Mucosa of descending colon (tissue), 3 donors: ENCODE data around the gene MUC5B. TPM values are rescaled to one million over a fixed set of nuclear protein-coding genes. Genes with fewer than 3 reads are reported as not detected.

ENCODE experiments used
- ATAC-seq: fragments of 200-7000 bp; cut with Tn5 transposase; one replicate; pipeline ENCODE4 v1.9.1; 2020; ENCODE audit warnings: mild to moderate bottlenecking, moderate library complexity
- DNase-seq, 3 donors: peaks; one replicate each; pipeline ENCODE4 v3.0.0-alpha.2; 2020
- H3K36me3 ChIP-seq: fragments of 200-600 bp; one replicate; pipeline ENCODE4 v1.8.0; 2021; ENCODE audit warnings: low read depth, mild to moderate bottlenecking
- H3K4me1 ChIP-seq: fragments of 200-600 bp; one replicate; pipeline ENCODE4 v1.8.0; 2021; ENCODE audit warnings: low read depth, mild to moderate bottlenecking
- H3K4me3 ChIP-seq: fragments of 200-600 bp; one replicate; pipeline ENCODE4 v1.8.0; 2021; ENCODE audit warnings: mild to moderate bottlenecking
- H3K9me3 ChIP-seq: fragments of 200-600 bp; one replicate; pipeline ENCODE4 v1.8.0; 2021; ENCODE audit warnings: mild to moderate bottlenecking
- intact Hi-C, 2 donors: fragments of 100-400 bp; cut with DNase I in 1 of 2; cut with micrococcal nuclease in 1 of 2; formaldehyde crosslinking; loops; one replicate each; pipeline versions ENCODE4 v1.11.0 to v1.11.1; 2022; cut with DNase I, micrococcal nuclease
- total RNA-seq, 3 donors: library from RNA; stranded (reverse); fragmentation: NEBNext Ultra II Directional in 2 of 3; extraction: Animal tissue kit (Norgen Biotek cat#: 25700) in 2 of 3; gene quantifications; one replicate each; pipeline versions ENCODE4 v1.2.1 to v1.2.4, GENCODE V29; 2021 to 2023
- TF ChIP-seq, protein P1 (sequence below): fragments of 200-600 bp; IDR thresholded peaks from one replicate; pipeline ENCODE4 v1.8.0; 2022; ENCODE audit warnings: antibody characterized with exemption, mild to moderate bottlenecking
- donor health status: DM: no; HTN: no; CAD: no; lungs with moderate emphysema.
- donor health status: DM: no; HTN: no; CAD: no.
- donor health status: DM: no; HTN: yes; CAD: no.

The MUC5B gene
- total RNA-seq, 3 donors from 2014 or later, result 133 to 431 (median 135) TPM

DNA sequence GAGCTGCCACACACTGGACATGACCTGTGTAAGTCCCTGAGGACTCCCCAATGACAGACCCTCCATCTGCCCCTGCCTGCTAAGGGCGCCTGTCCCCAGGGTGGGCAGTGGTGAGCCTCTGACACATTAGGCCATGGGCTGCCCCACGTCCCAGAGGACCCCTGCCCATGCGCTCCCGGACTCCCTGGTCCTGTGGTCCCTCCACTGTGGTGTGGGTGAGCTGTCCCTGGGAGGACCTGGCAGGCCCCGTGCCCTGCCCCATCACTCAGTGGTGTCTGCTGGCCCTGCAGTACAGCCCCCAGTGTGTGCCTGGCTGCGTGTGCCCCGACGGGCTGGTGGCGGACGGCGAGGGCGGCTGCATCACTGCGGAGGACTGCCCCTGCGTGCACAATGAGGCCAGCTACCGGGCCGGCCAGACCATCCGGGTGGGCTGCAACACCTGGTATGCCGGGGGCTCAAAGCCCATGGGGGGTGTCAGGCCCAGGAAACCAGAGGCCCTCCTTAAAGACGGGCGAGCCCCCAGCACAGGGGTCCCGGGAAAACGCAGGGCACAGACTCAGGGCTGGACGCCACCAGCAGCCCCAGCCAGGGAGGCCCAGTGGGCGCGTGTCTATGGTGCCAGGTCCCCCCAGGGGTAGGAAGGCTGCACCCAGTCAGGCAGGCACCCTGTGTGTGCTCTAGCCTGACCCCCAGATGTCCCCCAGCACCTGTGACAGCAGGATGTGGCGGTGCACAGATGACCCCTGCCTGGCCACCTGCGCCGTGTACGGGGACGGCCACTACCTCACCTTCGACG, 46.4 kb upstream of the MUC5B start:
- no peak overlapping the region for H3K4me3 ChIP-seq
- no peaks in the 10 kb centered on the region for H3K4me1 ChIP-seq
- H3K36me3 ChIP-seq, result no peaks in the 10 kb centered on the region
- intact Hi-C loops, result no loop called here
- no peaks in the 10 kb centered on the region for H3K9me3 ChIP-seq
- TF ChIP-seq, protein P1, sequence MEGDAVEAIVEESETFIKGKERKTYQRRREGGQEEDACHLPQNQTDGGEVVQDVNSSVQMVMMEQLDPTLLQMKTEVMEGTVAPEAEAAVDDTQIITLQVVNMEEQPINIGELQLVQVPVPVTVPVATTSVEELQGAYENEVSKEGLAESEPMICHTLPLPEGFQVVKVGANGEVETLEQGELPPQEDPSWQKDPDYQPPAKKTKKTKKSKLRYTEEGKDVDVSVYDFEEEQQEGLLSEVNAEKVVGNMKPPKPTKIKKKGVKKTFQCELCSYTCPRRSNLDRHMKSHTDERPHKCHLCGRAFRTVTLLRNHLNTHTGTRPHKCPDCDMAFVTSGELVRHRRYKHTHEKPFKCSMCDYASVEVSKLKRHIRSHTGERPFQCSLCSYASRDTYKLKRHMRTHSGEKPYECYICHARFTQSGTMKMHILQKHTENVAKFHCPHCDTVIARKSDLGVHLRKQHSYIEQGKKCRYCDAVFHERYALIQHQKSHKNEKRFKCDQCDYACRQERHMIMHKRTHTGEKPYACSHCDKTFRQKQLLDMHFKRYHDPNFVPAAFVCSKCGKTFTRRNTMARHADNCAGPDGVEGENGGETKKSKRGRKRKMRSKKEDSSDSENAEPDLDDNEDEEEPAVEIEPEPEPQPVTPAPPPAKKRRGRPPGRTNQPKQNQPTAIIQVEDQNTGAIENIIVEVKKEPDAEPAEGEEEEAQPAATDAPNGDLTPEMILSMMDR, result no peak
- peak in 1 of 3 donors; percentile 40 for DNase-seq
- ATAC-seq, result no peak

DNA sequence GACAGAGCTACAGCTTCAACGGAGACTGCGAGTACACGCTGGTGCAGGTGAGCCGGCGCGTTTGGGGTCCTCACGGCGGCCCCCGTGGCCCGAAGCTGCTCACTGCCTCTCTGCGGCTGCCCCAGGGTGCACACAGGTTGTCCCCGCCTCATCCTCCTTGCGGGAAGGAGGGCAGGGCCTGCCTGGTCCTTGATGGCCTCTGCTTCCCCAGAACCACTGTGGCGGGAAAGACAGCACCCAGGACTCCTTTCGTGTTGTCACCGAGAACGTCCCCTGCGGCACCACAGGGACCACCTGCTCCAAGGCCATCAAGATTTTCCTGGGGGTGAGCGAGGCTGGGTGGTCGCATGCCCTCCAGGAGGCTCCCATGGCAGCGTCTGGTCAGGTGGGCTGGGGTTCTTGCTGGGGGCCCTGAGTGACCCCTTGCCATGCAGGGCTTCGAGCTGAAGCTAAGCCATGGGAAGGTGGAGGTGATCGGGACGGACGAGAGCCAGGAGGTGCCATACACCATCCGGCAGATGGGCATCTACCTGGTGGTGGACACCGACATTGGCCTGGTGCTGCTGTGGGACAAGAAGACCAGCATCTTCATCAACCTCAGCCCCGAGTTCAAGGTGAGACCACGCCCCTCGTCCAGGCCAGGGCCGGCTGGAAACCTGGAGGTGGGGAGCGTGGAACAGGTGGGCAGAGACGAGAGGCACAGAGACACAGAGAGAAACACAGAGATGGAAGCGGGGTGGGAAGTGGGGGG, 45.7 kb upstream of the MUC5B start:
- TF ChIP-seq, protein P1, result no peak
- no peaks in the 10 kb centered on the region for H3K4me1 ChIP-seq
- intact Hi-C loops, result no loop called here
- H3K4me3 ChIP-seq, result no peak overlapping the region
- H3K36me3 ChIP-seq, result no peaks in the 10 kb centered on the region
- no peaks in the 10 kb centered on the region for H3K9me3 ChIP-seq
- no peak for ATAC-seq
- DNase-seq, result peak in 1 of 3 donors; percentile 42

DNA sequence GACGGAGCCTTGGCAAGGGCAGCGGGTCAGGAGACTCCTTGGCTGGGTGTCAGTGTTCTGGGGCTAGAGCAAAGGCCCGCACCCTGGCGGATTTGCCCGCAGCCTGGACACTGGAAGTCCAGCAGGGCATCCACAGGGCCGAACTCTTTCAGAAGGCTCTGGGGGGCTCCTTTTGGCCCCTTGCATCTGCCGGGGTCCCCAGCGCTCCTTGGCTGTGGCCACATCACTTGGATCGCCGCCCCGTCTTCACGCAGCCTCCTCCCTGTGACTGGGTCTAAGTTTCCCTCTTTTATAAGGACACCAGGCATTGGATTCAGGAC, 45.1 kb upstream of the MUC5B start:
- no peaks in the 10 kb centered on the region for H3K9me3 ChIP-seq
- H3K4me1 ChIP-seq, result no peaks in the 10 kb centered on the region
- DNase-seq (peak in 1 of 3 donors; percentile 19), ATAC-seq (no peak)
- intact Hi-C loops, result no loop called here
- H3K36me3 ChIP-seq, result no peaks in the 10 kb centered on the region
- TF ChIP-seq, protein P1, result no peak
- H3K4me3 ChIP-seq, result no peak overlapping the region

DNA sequence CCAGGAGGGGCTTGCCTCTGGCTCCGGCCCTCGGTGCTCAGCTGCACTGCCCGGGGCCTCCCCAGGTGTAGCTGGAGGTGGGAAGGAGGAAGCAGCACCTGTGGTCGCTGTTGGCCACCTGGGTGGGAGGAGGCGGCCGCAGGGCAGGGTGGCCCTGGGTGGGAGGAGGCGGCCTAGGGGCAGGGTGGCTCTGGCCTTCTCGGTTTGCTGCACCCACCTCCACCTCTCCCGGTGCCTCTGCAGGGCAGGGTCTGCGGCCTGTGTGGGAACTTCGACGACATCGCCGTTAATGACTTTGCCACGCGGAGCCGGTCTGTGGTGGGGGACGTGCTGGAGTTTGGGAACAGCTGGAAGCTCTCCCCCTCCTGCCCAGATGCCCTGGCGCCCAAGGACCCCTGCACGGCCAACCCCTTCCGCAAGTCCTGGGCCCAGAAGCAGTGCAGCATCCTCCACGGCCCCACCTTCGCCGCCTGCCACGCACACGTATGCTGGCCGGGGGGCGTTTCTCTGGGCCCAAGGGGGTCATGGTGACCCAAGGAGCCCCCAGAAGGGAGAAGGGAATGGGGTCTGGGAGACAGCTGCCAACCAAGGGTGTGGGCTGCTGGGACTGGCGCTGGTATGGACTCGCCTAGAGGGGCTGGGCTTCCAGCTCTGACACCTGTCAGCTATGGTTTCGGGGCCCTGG, 44.5 kb upstream of the MUC5B start:
- Histone ChIP-seq H3K4me3 (no peak overlapping the region), H3K4me1 (no peaks in the 10 kb centered on the region), H3K9me3 (no peaks in the 10 kb centered on the region), H3K36me3 (no peaks in the 10 kb centered on the region)
- DNase-seq, result peak in 1 of 3 donors; percentile 34
- no peak for ATAC-seq
- TF ChIP-seq, protein P1, result no peak
- intact Hi-C loops, result no loop called here

DNA sequence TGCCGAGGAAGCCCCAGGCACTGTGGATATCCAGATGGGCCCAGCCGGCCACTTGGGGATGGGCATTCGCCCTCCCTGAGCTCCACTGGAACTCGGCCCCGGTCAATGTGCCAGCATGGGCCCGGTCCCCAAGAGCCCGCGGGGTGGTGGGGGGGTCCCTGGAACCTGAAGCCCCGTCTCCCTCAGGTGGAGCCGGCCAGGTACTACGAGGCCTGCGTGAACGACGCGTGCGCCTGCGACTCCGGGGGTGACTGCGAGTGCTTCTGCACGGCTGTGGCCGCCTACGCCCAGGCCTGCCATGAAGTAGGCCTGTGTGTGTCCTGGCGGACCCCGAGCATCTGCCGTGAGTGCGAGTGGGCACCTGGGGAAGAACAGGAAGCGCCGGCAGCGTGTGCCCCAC, 44.0 kb upstream of the MUC5B start:
- Histone ChIP-seq H3K4me3 (no peak overlapping the region), H3K36me3 (no peaks in the 10 kb centered on the region), H3K9me3 (no peaks in the 10 kb centered on the region), H3K4me1 (no peaks in the 10 kb centered on the region)
- intact Hi-C loops, result no loop called here
- TF ChIP-seq, protein P1, result no peak
- no peak for DNase-seq
- no peak for ATAC-seq
